K562 (cell line): Measurements from ENCODE around the gene RNASEH2A. TPM values are rescaled to one million over a fixed set of nuclear protein-coding genes. Genes with fewer than 3 reads are reported as not detected.

Experiments used
- BRD9 ChIP-seq: fragments of 450-650 bp; IDR thresholded peaks from 2 replicates; pipeline ENCODE4 v1.6.1; 2018; ENCODE audit warnings: low read depth; ENCODE audit not compliant: partially characterized antibody
- BRF1 ChIP-seq: IDR thresholded peaks from 3 replicates; pipeline ENCODE4 v1.6.1; 2011; ENCODE audit warnings: borderline replicate concordance, mild to moderate bottlenecking; ENCODE audit not compliant: insufficient read length; ENCODE audit errors: extremely low read depth
- EGR1 ChIP-seq: fragments of 450-650 bp; conservative IDR thresholded peaks from 2 replicates; pipeline ENCODE4 v1.6.1; 2017; ENCODE audit warnings: mild to moderate bottlenecking
- ELK1 ChIP-seq: sonication (generic); formaldehyde crosslinking; IDR thresholded peaks from 2 replicates; pipeline ENCODE4 v1.8.1; 2022; ENCODE audit warnings: missing genetic modification reagents
- EZH2 ChIP-seq: IDR thresholded peaks from 2 replicates; pipeline ENCODE4 v1.6.1; 2012; ENCODE audit warnings: low read depth, mild to moderate bottlenecking, inconsistent platforms, low read length, borderline replicate concordance
- HBP1 ChIP-seq: fragments of 450-650 bp; formaldehyde crosslinking; IDR thresholded peaks from 2 replicates; pipeline ENCODE4 v1.4.0; 2022; ENCODE audit warnings: missing genetic modification characterization
- HDAC8 ChIP-seq: fragments of 450-650 bp; IDR thresholded peaks from 2 replicates; pipeline ENCODE4 v1.6.1; 2016; ENCODE audit warnings: mild to moderate bottlenecking, missing genetic modification characterization, moderate library complexity, missing compliant biosample characterization
- KLF16 ChIP-seq: IDR thresholded peaks from 2 replicates; pipeline ENCODE4 v1.6.1; 2016; ENCODE audit warnings: antibody characterized with exemption
- MEF2A ChIP-seq: IDR thresholded peaks from 2 replicates; pipeline ENCODE4 v1.6.1; 2011; ENCODE audit warnings: low read depth, mild to moderate bottlenecking, low read length, moderate library complexity; ENCODE audit not compliant: control insufficient read depth
- MXI1 ChIP-seq: IDR thresholded peaks from 2 replicates; pipeline ENCODE4 v1.6.1; 2011; ENCODE audit warnings: low read depth, mild to moderate bottlenecking, improper control_type of control experiment, low read length
- MYNN ChIP-seq, 2 experiments: sonication (generic); formaldehyde crosslinking in 1 of 2; IDR thresholded peaks; 2 replicates each; pipeline versions ENCODE4 v1.5.0 to v1.6.1; 2016 to 2020; ENCODE audit warnings: antibody characterized with exemption in 1 of 2, missing genetic modification reagents in 1 of 2
- NRF1 ChIP-seq, 2 experiments: fragments of 450-650 bp; IDR thresholded peaks in 1 of 2; conservative IDR thresholded peaks in 1 of 2; 2 replicates each; pipeline ENCODE4 v1.6.1; 2014; ENCODE audit warnings: mild to moderate bottlenecking in 2 of 2
- PTTG1 ChIP-seq: fragments of 450-650 bp; IDR thresholded peaks from 2 replicates; pipeline ENCODE4 v1.6.1; 2016; ENCODE audit warnings: low read depth, mild to moderate bottlenecking, missing genetic modification characterization, missing compliant biosample characterization
- RAD51 ChIP-seq: fragments of 450-650 bp; IDR thresholded peaks from 2 replicates; pipeline ENCODE4 v1.7.1; 2016; ENCODE audit warnings: low read depth, mild to moderate bottlenecking, borderline replicate concordance
- RHOXF2B ChIP-seq: fragments of 250-450 bp; sonication (Bioruptor Pico); conservative IDR thresholded peaks from 2 replicates; pipeline ENCODE4 v1.5.1; 2021
- TCFL5 ChIP-seq: fragments of 250-450 bp; sonication (Bioruptor Pico); conservative IDR thresholded peaks from 2 replicates; pipeline ENCODE4 v1.6.1; 2021; ENCODE audit warnings: mild to moderate bottlenecking, moderate library complexity, matching md5 sums
- ZNF395 ChIP-seq: fragments of 200-800 bp; sonication (Bioruptor generic); IDR thresholded peaks from 2 replicates; pipeline ENCODE4 v1.6.1; 2017; ENCODE audit warnings: missing genetic modification characterization, missing compliant biosample characterization
- ZNF518B ChIP-seq: fragments of 250-450 bp; sonication (Bioruptor Pico); IDR thresholded peaks from 2 replicates; pipeline ENCODE4 v1.5.0; 2021; ENCODE audit warnings: mild to moderate bottlenecking, moderate library complexity
- ZNF780A ChIP-seq: fragments of 250-450 bp; sonication (Bioruptor Pico); IDR thresholded peaks from 2 replicates; pipeline ENCODE4 v1.5.0; 2021; ENCODE audit warnings: mild to moderate bottlenecking
- ZSCAN32 ChIP-seq: fragments of 450-650 bp; formaldehyde crosslinking; IDR thresholded peaks from 2 replicates; pipeline ENCODE4 v1.4.0; 2020; ENCODE audit warnings: mild to moderate bottlenecking, moderate library complexity
- polyA plus RNA-seq, 8 experiments: library from polyadenylated mRNA; depleted of rRNA in 4 of 8; stranded (reverse) in 5 of 8; unstranded in 3 of 8; fragments of >200 nt; fragmentation: Nextera tagmentation in 2 of 8; fragmentation: Illumina TruSeq in 1 of 8; extraction: Ambion mirVana in 2 of 8; extraction: Trizol in 1 of 8; gene quantifications; 2 replicates each; pipeline versions ENCODE4 v1.2.1 to v1.2.3, GENCODE V29; 2011 to 2014; ENCODE audit warnings: inconsistent platforms in 1 of 8, missing spikeins in 1 of 8
- total RNA-seq, 7 experiments: library from RNA; depleted of rRNA in 6 of 7; stranded (reverse); fragments of >200 nt in 6 of 7; fragmentation: Illumina TruSeq in 2 of 7; extraction: Trizol in 2 of 7; gene quantifications; 2 replicates each; pipeline versions ENCODE4 v1.2.1 to v1.2.3, GENCODE V29; 2011 to 2021; ENCODE audit warnings: low replicate concordance in 1 of 7

Gene RNASEH2A
- total and polyA plus RNA-seq, 9 of the 15 experiments (the other 6 are each of a cell fraction or from before 2014, with no cell fraction given), result 22.3 to 78.0 (median 61.7) TPM

GRCh38 chr19:12782424-12783290 lies 23.7 kb upstream of the RNASEH2A start (continued):
- TF ChIP-seq MEF2A, result no peak
- TF ChIP-seq ZNF395 (CRISPR knock-in tag), result no peak
- peak; percentile 37; the same call in 1 of the 2 replicates for TF ChIP-seq MYNN (IDR thresholded peaks at IDR 0.05)
- no peak for TF ChIP-seq MYNN (CRISPR knock-in tag; IDR thresholded peaks at IDR 0.05)
- TF ChIP-seq EGR1, result peak; percentile 99
- TF ChIP-seq HBP1 (CRISPR knock-in tag), result no peak
- no peak for TF ChIP-seq KLF16
- TF ChIP-seq ZNF518B, result no peak
- no peak for TF ChIP-seq ZSCAN32
- TF ChIP-seq RHOXF2B (CRISPR knock-in tag), result no peak
- no peak for TF ChIP-seq ELK1 (CRISPR knock-in tag)
- TF ChIP-seq HDAC8, result no peak
- TF ChIP-seq MXI1, result peak; percentile 82
- no peak for TF ChIP-seq PTTG1 (tag)
- no peak for TF ChIP-seq TCFL5 (CRISPR knock-in tag)
- TF ChIP-seq EZH2, result no peak
- no peak for TF ChIP-seq BRD9
- TF ChIP-seq NRF1 (conservative IDR thresholded peaks at IDR 0.05 in 1 of 2, IDR thresholded peaks at IDR 0.05 in 1 of 2), result peak; percentile 90 to 92
- TF ChIP-seq ZNF780A (CRISPR knock-in tag), result no peak
- no peak for TF ChIP-seq BRF1
- no peak for TF ChIP-seq RAD51
